Neural progenitor cell (in vitro differentiated cells): ENCODE data around the gene EPHB1. TPM values are rescaled to one million over a fixed set of nuclear protein-coding genes. Genes with fewer than 3 reads are reported as not detected.

Experiments used
- DNase-seq: peaks from one replicate; pipeline ENCODE4 v3.0.0-alpha.2; 2016; ENCODE audit warnings: low spot score
- H2AFZ ChIP-seq: fragments of 200-600 bp; sonication (generic); replicated peaks from 2 replicates; pipeline ENCODE4 v1.6.1; 2016; ENCODE audit warnings: antibody characterized with exemption
- H3F3A ChIP-seq: fragments of 200-600 bp; sonication (generic); 2 replicates; pipeline ENCODE4 v1.6.1; 2016; ENCODE audit warnings: antibody characterized with exemption, low read depth
- H3K27ac ChIP-seq: fragments of 200-600 bp; sonication (generic); 2 replicates; pipeline ENCODE4 v1.5.1; 2016; ENCODE audit warnings: mild to moderate bottlenecking
- H3K27me3 ChIP-seq: fragments of 200-600 bp; sonication (generic); 2 replicates; pipeline ENCODE4 v1.6.1; 2016; ENCODE audit warnings: mild to moderate bottlenecking, moderate library complexity
- H3K36me3 ChIP-seq: fragments of 200-600 bp; sonication (generic); 2 replicates; pipeline ENCODE4 v1.5.1; 2016
- H3K4me1 ChIP-seq: fragments of 200-600 bp; sonication (generic); 2 replicates; pipeline ENCODE4 v1.6.1; 2016; ENCODE audit warnings: mixed run types
- H3K4me2 ChIP-seq: fragments of 200-600 bp; sonication (generic); 2 replicates; pipeline ENCODE4 v1.6.1; 2016
- H3K4me3 ChIP-seq: fragments of 200-600 bp; sonication (generic); 2 replicates; pipeline ENCODE4 v1.5.1; 2016
- H3K79me2 ChIP-seq: fragments of 200-600 bp; sonication (generic); 2 replicates; pipeline ENCODE4 v1.6.1; 2016; ENCODE audit warnings: low read depth
- H3K9ac ChIP-seq: fragments of 200-600 bp; sonication (generic); 2 replicates; pipeline ENCODE4 v1.6.1; 2016
- H3K9me3 ChIP-seq: fragments of 200-600 bp; sonication (generic); 2 replicates; pipeline ENCODE4 v1.5.1; 2016; ENCODE audit warnings: low read depth
- H4K20me1 ChIP-seq: fragments of 200-600 bp; sonication (generic); 2 replicates; pipeline ENCODE4 v1.6.1; 2016; ENCODE audit warnings: low read depth
- H3K27ac Mint-ChIP-seq: 3 replicates; pipeline ENCODE4 v1.8.0; 2021; ENCODE audit warnings: mixed read lengths
- H3K27me3 Mint-ChIP-seq: 2 replicates; pipeline ENCODE4 v1.8.0; 2022; ENCODE audit warnings: low read depth, mild to moderate bottlenecking, inconsistent platforms, moderate library complexity, mixed read lengths; ENCODE audit not compliant: insufficient read depth
- H3K36me3 Mint-ChIP-seq: 3 replicates; pipeline ENCODE4 v1.8.0; 2021; ENCODE audit warnings: mixed read lengths
- H3K4me1 Mint-ChIP-seq: 3 replicates; pipeline ENCODE4 v1.8.0; 2021; ENCODE audit warnings: mixed read lengths
- H3K4me3 Mint-ChIP-seq: 3 replicates; pipeline ENCODE4 v1.8.0; 2021; ENCODE audit warnings: mild to moderate bottlenecking, moderate library complexity, mixed read lengths
- H3K9me3 Mint-ChIP-seq: 3 replicates; pipeline ENCODE4 v1.8.0; 2020; ENCODE audit warnings: mixed read lengths
- EZH2 ChIP-seq: fragments of 200-600 bp; sonication (generic); IDR thresholded peaks from 2 replicates; pipeline ENCODE4 v1.6.1; 2017; ENCODE audit warnings: antibody characterized with exemption, mild to moderate bottlenecking, moderate library complexity
- EZH2phosphoT487 ChIP-seq: fragments of 200-600 bp; sonication (generic); IDR thresholded peaks from 2 replicates; pipeline ENCODE4 v1.6.1; 2017; ENCODE audit warnings: antibody characterized with exemption
- total RNA-seq: library from RNA; depleted of rRNA; stranded (reverse); fragments of >200 nt; gene quantifications from 2 replicates; pipeline ENCODE4 v1.2.3, GENCODE V29; 2015; ENCODE audit warnings: low replicate concordance
- TF ChIP-seq, protein P1 (sequence below): fragments of 200-600 bp; sonication (generic); IDR thresholded peaks from 2 replicates; pipeline ENCODE4 v1.5.1; 2017; ENCODE audit warnings: antibody characterized with exemption, mild to moderate bottlenecking

Gene EPHB1
- total RNA-seq, 1 donor from 2014 or later = 9.1 TPM

DNA sequence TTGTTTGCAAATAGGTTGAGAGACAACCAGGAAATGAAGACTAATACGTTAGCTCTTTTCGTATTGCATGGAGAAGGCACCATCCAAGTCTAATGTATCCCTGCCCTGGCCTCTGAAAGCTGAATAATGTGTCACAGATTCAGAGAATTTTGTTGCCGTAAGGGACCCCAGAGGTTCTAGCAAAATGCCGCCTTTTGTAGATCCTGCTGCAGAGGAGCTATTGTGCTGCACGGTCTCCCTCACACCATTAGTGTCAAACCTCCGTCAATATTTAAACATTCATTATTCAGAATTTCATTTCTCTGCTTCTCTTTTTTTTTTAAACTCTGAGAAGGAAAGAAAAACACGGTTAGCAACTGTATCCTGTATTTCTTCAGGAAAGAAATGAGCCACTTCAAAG, 238.7 kb downstream of the EPHB1 start:
- Mint-ChIP-seq H3K4me3 (peak overlapping the region; percentile 21), H3K36me3 (no peaks in the 10 kb centered on the region), H3K9me3 (peaks cover 2% of the 10 kb centered on the region), H3K27ac (peak overlapping the region; percentile 57), H3K27me3 (peaks cover 2% of the 10 kb centered on the region), H3K4me1 (peaks cover 48% of the 10 kb centered on the region)
- Histone ChIP-seq H3K9ac (no peak overlapping the region), H3K4me2 (no peak overlapping the region), H3K9me3 (no peaks in the 10 kb centered on the region), H3K4me1 (peaks cover 16% of the 10 kb centered on the region), H3K79me2 (no peaks in the 10 kb centered on the region), H4K20me1 (no peaks in the 10 kb centered on the region), H2AFZ (no peak overlapping the region), H3K27me3 (no peaks in the 10 kb centered on the region), H3K27ac (no peak overlapping the region), H3K36me3 (no peaks in the 10 kb centered on the region), H3K4me3 (no peak overlapping the region), H3F3A (no peaks in the 10 kb centered on the region)
- TF ChIP-seq, protein P1, sequence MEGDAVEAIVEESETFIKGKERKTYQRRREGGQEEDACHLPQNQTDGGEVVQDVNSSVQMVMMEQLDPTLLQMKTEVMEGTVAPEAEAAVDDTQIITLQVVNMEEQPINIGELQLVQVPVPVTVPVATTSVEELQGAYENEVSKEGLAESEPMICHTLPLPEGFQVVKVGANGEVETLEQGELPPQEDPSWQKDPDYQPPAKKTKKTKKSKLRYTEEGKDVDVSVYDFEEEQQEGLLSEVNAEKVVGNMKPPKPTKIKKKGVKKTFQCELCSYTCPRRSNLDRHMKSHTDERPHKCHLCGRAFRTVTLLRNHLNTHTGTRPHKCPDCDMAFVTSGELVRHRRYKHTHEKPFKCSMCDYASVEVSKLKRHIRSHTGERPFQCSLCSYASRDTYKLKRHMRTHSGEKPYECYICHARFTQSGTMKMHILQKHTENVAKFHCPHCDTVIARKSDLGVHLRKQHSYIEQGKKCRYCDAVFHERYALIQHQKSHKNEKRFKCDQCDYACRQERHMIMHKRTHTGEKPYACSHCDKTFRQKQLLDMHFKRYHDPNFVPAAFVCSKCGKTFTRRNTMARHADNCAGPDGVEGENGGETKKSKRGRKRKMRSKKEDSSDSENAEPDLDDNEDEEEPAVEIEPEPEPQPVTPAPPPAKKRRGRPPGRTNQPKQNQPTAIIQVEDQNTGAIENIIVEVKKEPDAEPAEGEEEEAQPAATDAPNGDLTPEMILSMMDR = no peak
- TF ChIP-seq EZH2 (no peak), EZH2phosphoT487 (no peak)
- no peak for DNase-seq

DNA sequence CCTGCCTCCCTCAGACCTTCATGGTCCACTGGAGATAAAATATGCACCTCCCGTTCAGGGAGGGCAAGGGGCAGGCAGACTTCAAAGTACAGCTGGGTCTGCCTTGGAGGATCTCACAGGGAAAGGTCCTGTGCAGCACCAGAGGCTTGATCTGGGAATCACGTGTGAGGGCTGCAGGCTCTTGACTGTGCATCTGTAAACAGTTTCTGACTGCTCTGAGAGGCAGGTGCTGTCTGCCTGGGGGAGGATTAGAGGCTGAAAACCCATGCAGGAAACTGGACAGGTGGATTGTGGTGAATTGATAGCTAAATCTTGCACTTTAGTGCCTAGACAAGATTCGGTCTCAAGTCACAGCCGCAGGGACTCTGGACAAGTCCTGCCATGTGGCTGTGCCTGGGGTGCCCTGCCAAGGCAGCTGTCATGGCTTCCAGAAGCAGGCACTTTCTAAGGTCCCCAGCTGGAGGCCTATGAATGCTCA, 239.3 kb downstream of the EPHB1 start:
- H3K4me2 ChIP-seq = no peak overlapping the region
- Mint-ChIP-seq H3K9me3 (peaks cover 2% of the 10 kb centered on the region), H3K27me3 (peaks cover 2% of the 10 kb centered on the region)

DNA sequence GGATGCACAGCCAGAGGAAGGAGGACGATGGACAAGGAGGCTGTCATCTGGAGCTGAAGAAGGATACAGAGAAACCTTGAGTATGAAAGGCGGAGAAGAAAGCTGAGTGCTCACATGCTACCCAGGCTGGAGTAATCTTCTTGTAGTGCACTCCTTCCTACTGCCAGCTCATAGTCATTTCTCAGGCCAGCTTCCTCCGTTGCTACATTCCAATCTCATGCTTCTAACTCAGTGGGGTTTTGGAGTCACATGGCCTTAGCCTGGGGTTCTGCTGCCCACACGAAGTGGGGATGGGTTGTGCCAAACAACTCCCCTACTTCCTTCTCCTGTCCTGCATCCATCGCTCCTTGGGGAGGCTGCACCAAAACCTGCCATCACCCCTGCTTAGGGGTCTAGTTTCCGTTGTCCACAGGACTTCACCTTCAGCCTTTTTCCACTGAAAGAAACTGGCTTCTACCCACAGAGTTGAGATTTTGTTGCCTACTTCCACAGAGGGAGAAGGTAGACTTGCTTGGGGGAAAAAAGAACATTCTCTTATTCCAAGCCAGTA, 239.9 kb downstream of the EPHB1 start:
- Mint-ChIP-seq H3K4me3 (no peak overlapping the region), H3K4me1 (peaks cover 50% of the 10 kb centered on the region), H3K9me3 (peaks cover 2% of the 10 kb centered on the region), H3K36me3 (peaks cover 1% of the 10 kb centered on the region), H3K27me3 (peaks cover 4% of the 10 kb centered on the region), H3K27ac (no peak overlapping the region)
- Histone ChIP-seq H2AFZ (no peak overlapping the region), H3K4me3 (no peak overlapping the region), H3K9me3 (no peaks in the 10 kb centered on the region), H3K9ac (no peak overlapping the region), H4K20me1 (no peaks in the 10 kb centered on the region), H3K4me2 (no peak overlapping the region), H3K4me1 (peaks cover 16% of the 10 kb centered on the region), H3F3A (no peaks in the 10 kb centered on the region), H3K27me3 (no peaks in the 10 kb centered on the region), H3K79me2 (no peaks in the 10 kb centered on the region), H3K27ac (no peak overlapping the region), H3K36me3 (no peaks in the 10 kb centered on the region)
- DNase-seq = no peak
- TF ChIP-seq EZH2phosphoT487 (no peak), EZH2 (no peak)
- TF ChIP-seq, protein P1 = no peak

More for the DNA sequence above, 239.3 kb downstream of the EPHB1 start:
- Histone ChIP-seq H3K27me3 (no peaks in the 10 kb centered on the region), H3K4me3 (no peak overlapping the region), H4K20me1 (no peaks in the 10 kb centered on the region), H3K9me3 (no peaks in the 10 kb centered on the region), H3K27ac (no peak overlapping the region), H3K4me1 (peaks cover 16% of the 10 kb centered on the region), H3F3A (no peaks in the 10 kb centered on the region), H3K9ac (no peak overlapping the region), H3K36me3 (no peaks in the 10 kb centered on the region), H3K79me2 (no peaks in the 10 kb centered on the region), H2AFZ (no peak overlapping the region)
- Mint-ChIP-seq H3K36me3 (no peaks in the 10 kb centered on the region), H3K4me1 (peaks cover 48% of the 10 kb centered on the region), H3K27ac (no peak overlapping the region), H3K4me3 (peak overlapping the region; percentile 21)
- DNase-seq = peak; percentile 20
- TF ChIP-seq, protein P1 = no peak
- no peak for TF ChIP-seq EZH2
- no peak for TF ChIP-seq EZH2phosphoT487
